GM23338 (cell line): Measurements from ENCODE around the gene SPATA20. TPM values are rescaled to one million over a fixed set of nuclear protein-coding genes. Genes with fewer than 3 reads are reported as not detected.

Experiments
- ATAC-seq: fragments of 200-7000 bp; cut with Tn5 transposase; 3 replicates; pipeline ENCODE4 v1.9.1; 2020
- DNase-seq: peaks from one replicate; pipeline ENCODE4 v3.0.0-alpha.2; 2015; ENCODE audit warnings: low spot score
- H2AFZ ChIP-seq: fragments of 200-600 bp; sonication (generic); 2 replicates; pipeline ENCODE4 v1.8.0; 2016; ENCODE audit warnings: antibody characterized with exemption, mild to moderate bottlenecking, moderate library complexity
- H3F3A ChIP-seq: fragments of 200-600 bp; sonication (generic); replicated peaks from 2 replicates; pipeline ENCODE4 v1.8.0; 2017; ENCODE audit warnings: antibody characterized with exemption, mixed run types, low read depth
- H3K27ac ChIP-seq: fragments of 200-600 bp; sonication (generic); 2 replicates; pipeline ENCODE4 v1.6.1; 2016; ENCODE audit warnings: low read depth
- H3K27me3 ChIP-seq: fragments of 200-600 bp; sonication (generic); 2 replicates; pipeline ENCODE4 v1.8.0; 2016; ENCODE audit warnings: mild to moderate bottlenecking, mixed run types, moderate library complexity; ENCODE audit not compliant: insufficient read depth
- H3K36me3 ChIP-seq: fragments of 200-600 bp; sonication (generic); 2 replicates; pipeline ENCODE4 v1.8.0; 2016; ENCODE audit warnings: mild to moderate bottlenecking; ENCODE audit not compliant: insufficient read depth
- H3K4me1 ChIP-seq: fragments of 200-600 bp; sonication (generic); 2 replicates; pipeline ENCODE4 v1.8.0; 2016; ENCODE audit warnings: mild to moderate bottlenecking, moderate library complexity; ENCODE audit not compliant: insufficient read depth
- H3K4me2 ChIP-seq: fragments of 200-600 bp; sonication (generic); 2 replicates; pipeline ENCODE4 v1.7.1; 2017; ENCODE audit warnings: mixed run types
- H3K4me3 ChIP-seq: fragments of 200-600 bp; sonication (generic); 2 replicates; pipeline ENCODE4 v1.6.1; 2016; ENCODE audit warnings: mixed run types
- H3K79me2 ChIP-seq: fragments of 200-600 bp; sonication (generic); replicated peaks from 2 replicates; pipeline ENCODE4 v1.8.0; 2017; ENCODE audit warnings: mild to moderate bottlenecking; ENCODE audit not compliant: insufficient read depth
- H3K9me2 ChIP-seq: fragments of 200-600 bp; sonication (generic); 2 replicates; pipeline ENCODE4 v1.8.0; 2017; ENCODE audit not compliant: insufficient read depth
- H4K20me1 ChIP-seq: fragments of 200-600 bp; sonication (generic); replicated peaks from 2 replicates; pipeline ENCODE4 v1.8.0; 2017; ENCODE audit warnings: mild to moderate bottlenecking; ENCODE audit not compliant: insufficient read depth
- H3K27ac Mint-ChIP-seq: 2 replicates; pipeline ENCODE4 v1.8.0; 2020; ENCODE audit warnings: inconsistent platforms, mild to moderate bottlenecking, moderate library complexity, mixed read lengths
- H3K27me3 Mint-ChIP-seq: 3 replicates; pipeline ENCODE4 v1.8.0; 2022; ENCODE audit warnings: low read depth, mild to moderate bottlenecking, moderate library complexity, mixed read lengths, inconsistent platforms; ENCODE audit not compliant: insufficient read depth, poor library complexity
- H3K36me3 Mint-ChIP-seq: 3 replicates; pipeline ENCODE4 v1.8.0; 2021; ENCODE audit warnings: low read depth, mild to moderate bottlenecking, inconsistent platforms, moderate library complexity, mixed read lengths
- H3K4me1 Mint-ChIP-seq: 3 replicates; pipeline ENCODE4 v1.8.0; 2020; ENCODE audit warnings: mild to moderate bottlenecking, inconsistent platforms, mixed read lengths
- H3K4me3 Mint-ChIP-seq: 3 replicates; pipeline ENCODE4 v1.8.0; 2021; ENCODE audit warnings: moderate library complexity, mild to moderate bottlenecking, inconsistent platforms, mixed read lengths
- H3K9me3 Mint-ChIP-seq: 3 replicates; pipeline ENCODE4 v1.8.0; 2020; ENCODE audit warnings: moderate library complexity, mild to moderate bottlenecking, inconsistent platforms, mixed read lengths
- CREB1 ChIP-seq: fragments of 250-450 bp; sonication (Bioruptor Pico); IDR thresholded peaks from 2 replicates; pipeline ENCODE4 v1.5.0; 2020; ENCODE audit warnings: low read depth, mild to moderate bottlenecking, moderate library complexity
- EZH2phosphoT487 ChIP-seq: fragments of 200-600 bp; sonication (generic); IDR thresholded peaks from one replicate; pipeline ENCODE4 v1.8.1; 2018; ENCODE audit warnings: antibody characterized with exemption; ENCODE audit not compliant: unreplicated experiment
- JUNB ChIP-seq: IDR thresholded peaks from one replicate; pipeline ENCODE4 v1.6.1; 2016; ENCODE audit warnings: antibody characterized with exemption; ENCODE audit not compliant: unreplicated experiment
- NANOG ChIP-seq: IDR thresholded peaks from 2 replicates; pipeline ENCODE4 v1.6.1; 2016; ENCODE audit warnings: antibody characterized with exemption, borderline replicate concordance
- POLR2AphosphoS5 ChIP-seq: IDR thresholded peaks from 2 replicates; pipeline ENCODE4 v1.6.1; 2016; ENCODE audit warnings: antibody characterized with exemption, low read depth
- REST ChIP-seq: IDR thresholded peaks from one replicate; pipeline ENCODE4 v1.6.1; 2018; ENCODE audit warnings: antibody characterized with exemption; ENCODE audit not compliant: unreplicated experiment
- STAT1 ChIP-seq: IDR thresholded peaks from one replicate; pipeline ENCODE4 v1.6.1; 2016; ENCODE audit warnings: antibody characterized with exemption; ENCODE audit not compliant: unreplicated experiment
- ZNF114 ChIP-seq: fragments of 250-450 bp; sonication (Bioruptor Pico); IDR thresholded peaks from 2 replicates; pipeline ENCODE4 v1.5.0; 2020; ENCODE audit warnings: mild to moderate bottlenecking, moderate library complexity
- ZNF331 ChIP-seq: fragments of 250-450 bp; sonication (Bioruptor Pico); IDR thresholded peaks from 2 replicates; pipeline ENCODE4 v1.5.0; 2020; ENCODE audit warnings: low read depth, mild to moderate bottlenecking, moderate library complexity
- polyA plus RNA-seq: library from polyadenylated mRNA; unstranded; fragments of >200 nt; fragmentation: Nextera tagmentation; extraction: Ambion mirVana; gene quantifications from 2 replicates; pipeline ENCODE4 v1.2.1, GENCODE V29; 2016
- total RNA-seq: library from RNA; depleted of rRNA; stranded (reverse); fragments of >200 nt; shearing (Covaris generic); gene quantifications from 2 replicates; pipeline ENCODE4 v1.2.3, GENCODE V29; 2014
- TF ChIP-seq, protein P1 (sequence below), 2 experiments: fragments of 200-600 bp in 1 of 2; sonication (generic) in 1 of 2; conservative IDR thresholded peaks; 2 replicates each; pipeline versions ENCODE4 v1.5.1 to v1.6.1; 2016 to 2017; ENCODE audit warnings: antibody characterized with exemption in 2 of 2, low read depth in 2 of 2, mild to moderate bottlenecking in 2 of 2, moderate library complexity in 1 of 2
- TF ChIP-seq, protein P2 (sequence below): fragments of 250-450 bp; sonication (Bioruptor Pico); IDR thresholded peaks from 2 replicates; pipeline ENCODE4 v1.5.0; 2020; ENCODE audit warnings: mild to moderate bottlenecking, moderate library complexity
- TF ChIP-seq, protein P3 (sequence below): IDR thresholded peaks from 2 replicates; pipeline ENCODE4 v1.6.1; 2016; ENCODE audit warnings: antibody characterized with exemption

Gene SPATA20
- total and polyA plus RNA-seq, 2 experiments from 2014 or later: 13.8 to 32.7 TPM

- TF ChIP-seq, protein P1, sequence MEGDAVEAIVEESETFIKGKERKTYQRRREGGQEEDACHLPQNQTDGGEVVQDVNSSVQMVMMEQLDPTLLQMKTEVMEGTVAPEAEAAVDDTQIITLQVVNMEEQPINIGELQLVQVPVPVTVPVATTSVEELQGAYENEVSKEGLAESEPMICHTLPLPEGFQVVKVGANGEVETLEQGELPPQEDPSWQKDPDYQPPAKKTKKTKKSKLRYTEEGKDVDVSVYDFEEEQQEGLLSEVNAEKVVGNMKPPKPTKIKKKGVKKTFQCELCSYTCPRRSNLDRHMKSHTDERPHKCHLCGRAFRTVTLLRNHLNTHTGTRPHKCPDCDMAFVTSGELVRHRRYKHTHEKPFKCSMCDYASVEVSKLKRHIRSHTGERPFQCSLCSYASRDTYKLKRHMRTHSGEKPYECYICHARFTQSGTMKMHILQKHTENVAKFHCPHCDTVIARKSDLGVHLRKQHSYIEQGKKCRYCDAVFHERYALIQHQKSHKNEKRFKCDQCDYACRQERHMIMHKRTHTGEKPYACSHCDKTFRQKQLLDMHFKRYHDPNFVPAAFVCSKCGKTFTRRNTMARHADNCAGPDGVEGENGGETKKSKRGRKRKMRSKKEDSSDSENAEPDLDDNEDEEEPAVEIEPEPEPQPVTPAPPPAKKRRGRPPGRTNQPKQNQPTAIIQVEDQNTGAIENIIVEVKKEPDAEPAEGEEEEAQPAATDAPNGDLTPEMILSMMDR (conservative IDR thresholded peaks at IDR 0.05; ENCODE audit: low read depth in 2 of 2): peak; percentile 71 to 98
- TF ChIP-seq ZNF331 (no peak), JUNB (no peak)
These were observed 3.9 kb downstream of the SPATA20 start (continued) for GRCh38 chr17:50550661-50551432.

- no peaks in the 10 kb centered on the region for H3K9me3 Mint-ChIP-seq
- Histone ChIP-seq H3K4me1 (peaks cover 9% of the 10 kb centered on the region; the same call in 1 of the 2 replicates), H3K4me3 (no peak overlapping the region), H2AFZ (0 out of 2 replicates have a peak overlapping the region, but pooled peaks have one; percentile 74), H4K20me1 (no peaks in the 10 kb centered on the region), H3K36me3 (no peaks in the 10 kb centered on the region), H3K79me2 (no peaks in the 10 kb centered on the region), H3K27me3 (no peaks in the 10 kb centered on the region), H3K4me2 (no peak overlapping the region), H3K27ac (no peak overlapping the region), H3F3A (no peaks in the 10 kb centered on the region), H3K9me2 (no peaks in the 10 kb centered on the region)
- no peak overlapping the region for H3K27ac Mint-ChIP-seq
- DNase-seq: no peak
- H3K27me3 Mint-ChIP-seq: peaks cover 12% of the 10 kb centered on the region
- no peak overlapping the region for H3K4me3 Mint-ChIP-seq
- no peak for TF ChIP-seq EZH2phosphoT487
- TF ChIP-seq, protein P2, sequence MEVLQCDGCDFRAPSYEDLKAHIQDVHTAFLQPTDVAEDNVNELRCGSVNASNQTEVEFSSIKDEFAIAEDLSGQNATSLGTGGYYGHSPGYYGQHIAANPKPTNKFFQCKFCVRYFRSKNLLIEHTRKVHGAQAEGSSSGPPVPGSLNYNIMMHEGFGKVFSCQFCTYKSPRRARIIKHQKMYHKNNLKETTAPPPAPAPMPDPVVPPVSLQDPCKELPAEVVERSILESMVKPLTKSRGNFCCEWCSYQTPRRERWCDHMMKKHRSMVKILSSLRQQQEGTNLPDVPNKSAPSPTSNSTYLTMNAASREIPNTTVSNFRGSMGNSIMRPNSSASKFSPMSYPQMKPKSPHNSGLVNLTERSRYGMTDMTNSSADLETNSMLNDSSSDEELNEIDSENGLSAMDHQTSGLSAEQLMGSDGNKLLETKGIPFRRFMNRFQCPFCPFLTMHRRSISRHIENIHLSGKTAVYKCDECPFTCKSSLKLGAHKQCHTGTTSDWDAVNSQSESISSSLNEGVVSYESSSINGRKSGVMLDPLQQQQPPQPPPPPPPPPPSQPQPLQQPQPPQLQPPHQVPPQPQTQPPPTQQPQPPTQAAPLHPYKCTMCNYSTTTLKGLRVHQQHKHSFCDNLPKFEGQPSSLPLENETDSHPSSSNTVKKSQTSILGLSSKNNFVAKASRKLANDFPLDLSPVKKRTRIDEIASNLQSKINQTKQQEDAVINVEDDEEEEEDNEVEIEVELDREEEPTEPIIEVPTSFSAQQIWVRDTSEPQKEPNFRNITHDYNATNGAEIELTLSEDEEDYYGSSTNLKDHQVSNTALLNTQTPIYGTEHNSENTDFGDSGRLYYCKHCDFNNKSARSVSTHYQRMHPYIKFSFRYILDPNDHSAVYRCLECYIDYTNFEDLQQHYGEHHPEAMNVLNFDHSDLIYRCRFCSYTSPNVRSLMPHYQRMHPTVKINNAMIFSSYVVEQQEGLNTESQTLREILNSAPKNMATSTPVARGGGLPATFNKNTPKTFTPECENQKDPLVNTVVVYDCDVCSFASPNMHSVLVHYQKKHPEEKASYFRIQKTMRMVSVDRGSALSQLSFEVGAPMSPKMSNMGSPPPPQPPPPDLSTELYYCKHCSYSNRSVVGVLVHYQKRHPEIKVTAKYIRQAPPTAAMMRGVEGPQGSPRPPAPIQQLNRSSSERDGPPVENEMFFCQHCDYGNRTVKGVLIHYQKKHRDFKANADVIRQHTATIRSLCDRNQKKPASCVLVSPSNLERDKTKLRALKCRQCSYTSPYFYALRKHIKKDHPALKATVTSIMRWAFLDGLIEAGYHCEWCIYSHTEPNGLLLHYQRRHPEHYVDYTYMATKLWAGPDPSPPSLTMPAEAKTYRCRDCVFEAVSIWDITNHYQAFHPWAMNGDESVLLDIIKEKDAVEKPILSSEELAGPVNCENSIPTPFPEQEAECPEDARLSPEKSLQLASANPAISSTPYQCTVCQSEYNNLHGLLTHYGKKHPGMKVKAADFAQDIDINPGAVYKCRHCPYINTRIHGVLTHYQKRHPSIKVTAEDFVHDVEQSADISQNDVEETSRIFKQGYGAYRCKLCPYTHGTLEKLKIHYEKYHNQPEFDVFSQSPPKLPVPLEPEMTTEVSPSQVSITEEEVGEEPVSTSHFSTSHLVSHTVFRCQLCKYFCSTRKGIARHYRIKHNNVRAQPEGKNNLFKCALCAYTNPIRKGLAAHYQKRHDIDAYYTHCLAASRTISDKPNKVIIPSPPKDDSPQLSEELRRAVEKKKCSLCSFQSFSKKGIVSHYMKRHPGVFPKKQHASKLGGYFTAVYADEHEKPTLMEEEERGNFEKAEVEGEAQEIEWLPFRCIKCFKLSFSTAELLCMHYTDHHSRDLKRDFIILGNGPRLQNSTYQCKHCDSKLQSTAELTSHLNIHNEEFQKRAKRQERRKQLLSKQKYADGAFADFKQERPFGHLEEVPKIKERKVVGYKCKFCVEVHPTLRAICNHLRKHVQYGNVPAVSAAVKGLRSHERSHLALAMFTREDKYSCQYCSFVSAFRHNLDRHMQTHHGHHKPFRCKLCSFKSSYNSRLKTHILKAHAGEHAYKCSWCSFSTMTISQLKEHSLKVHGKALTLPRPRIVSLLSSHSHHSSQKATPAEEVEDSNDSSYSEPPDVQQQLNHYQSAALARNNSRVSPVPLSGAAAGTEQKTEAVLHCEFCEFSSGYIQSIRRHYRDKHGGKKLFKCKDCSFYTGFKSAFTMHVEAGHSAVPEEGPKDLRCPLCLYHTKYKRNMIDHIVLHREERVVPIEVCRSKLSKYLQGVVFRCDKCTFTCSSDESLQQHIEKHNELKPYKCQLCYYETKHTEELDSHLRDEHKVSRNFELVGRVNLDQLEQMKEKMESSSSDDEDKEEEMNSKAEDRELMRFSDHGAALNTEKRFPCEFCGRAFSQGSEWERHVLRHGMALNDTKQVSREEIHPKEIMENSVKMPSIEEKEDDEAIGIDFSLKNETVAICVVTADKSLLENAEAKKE (CRISPR knock-in tag): no peak
- TF ChIP-seq, protein P3, sequence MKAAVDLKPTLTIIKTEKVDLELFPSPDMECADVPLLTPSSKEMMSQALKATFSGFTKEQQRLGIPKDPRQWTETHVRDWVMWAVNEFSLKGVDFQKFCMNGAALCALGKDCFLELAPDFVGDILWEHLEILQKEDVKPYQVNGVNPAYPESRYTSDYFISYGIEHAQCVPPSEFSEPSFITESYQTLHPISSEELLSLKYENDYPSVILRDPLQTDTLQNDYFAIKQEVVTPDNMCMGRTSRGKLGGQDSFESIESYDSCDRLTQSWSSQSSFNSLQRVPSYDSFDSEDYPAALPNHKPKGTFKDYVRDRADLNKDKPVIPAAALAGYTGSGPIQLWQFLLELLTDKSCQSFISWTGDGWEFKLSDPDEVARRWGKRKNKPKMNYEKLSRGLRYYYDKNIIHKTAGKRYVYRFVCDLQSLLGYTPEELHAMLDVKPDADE: no peak
- no peak for TF ChIP-seq ZNF114 (CRISPR knock-in tag)
- TF ChIP-seq POLR2AphosphoS5: no peak
- TF ChIP-seq STAT1: no peak
- no peak for TF ChIP-seq CREB1 (CRISPR knock-in tag)
- TF ChIP-seq REST: no peak
- no peak for TF ChIP-seq JUNB
- TF ChIP-seq NANOG: no peak
- ATAC-seq: no peak
- peaks cover 10% of the 10 kb centered on the region; the same call in 2 of the 3 replicates for H3K4me1 Mint-ChIP-seq
- H3K36me3 Mint-ChIP-seq: no peaks in the 10 kb centered on the region; the same call in 2 of the 3 replicates
These were observed 4.5 kb downstream of the SPATA20 start for GRCh38 chr17:50551433-50551815.
